LNCAP (cell line): ENCODE data around the gene COL23A1.

Source experiments
- TF ChIP-seq, protein P1 (sequence below): fragments of 450-650 bp; IDR thresholded peaks from 2 replicates; pipeline ENCODE4 v1.5.1; 2017; ENCODE audit warnings: mild to moderate bottlenecking

Gene COL23A1

DNA sequence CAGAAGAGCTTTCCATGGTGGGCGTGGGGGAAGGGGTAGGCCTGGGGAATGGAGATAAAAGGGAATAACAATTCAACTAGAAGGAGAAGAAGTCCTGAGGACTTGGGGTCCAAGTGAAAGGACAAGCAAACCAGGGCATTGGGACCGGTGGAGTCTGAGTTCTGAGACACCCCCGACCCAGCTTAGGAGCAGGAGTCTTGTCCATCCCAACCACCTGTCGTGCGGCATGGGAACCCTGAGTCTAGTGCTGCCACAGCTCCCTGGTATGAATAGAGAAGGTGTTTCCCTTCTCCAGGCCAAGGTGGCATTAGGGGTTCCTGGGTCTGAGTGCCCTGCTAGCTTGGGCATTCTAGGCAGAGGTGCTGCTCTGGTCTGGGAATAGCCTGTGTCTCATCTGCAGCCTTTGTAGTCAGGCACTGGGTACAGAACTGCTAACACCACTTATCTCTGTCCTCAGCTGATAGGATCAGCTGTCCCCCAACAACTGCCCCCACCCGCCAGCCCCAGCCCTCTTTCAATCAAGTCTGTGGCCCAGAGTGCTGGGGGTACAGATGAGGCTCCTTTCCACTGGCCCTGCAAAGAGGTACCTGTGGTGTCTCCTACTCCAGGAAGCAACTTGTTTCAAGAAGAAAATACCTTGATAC, 375.9 kb downstream of the COL23A1 start:
- TF ChIP-seq, protein P1, sequence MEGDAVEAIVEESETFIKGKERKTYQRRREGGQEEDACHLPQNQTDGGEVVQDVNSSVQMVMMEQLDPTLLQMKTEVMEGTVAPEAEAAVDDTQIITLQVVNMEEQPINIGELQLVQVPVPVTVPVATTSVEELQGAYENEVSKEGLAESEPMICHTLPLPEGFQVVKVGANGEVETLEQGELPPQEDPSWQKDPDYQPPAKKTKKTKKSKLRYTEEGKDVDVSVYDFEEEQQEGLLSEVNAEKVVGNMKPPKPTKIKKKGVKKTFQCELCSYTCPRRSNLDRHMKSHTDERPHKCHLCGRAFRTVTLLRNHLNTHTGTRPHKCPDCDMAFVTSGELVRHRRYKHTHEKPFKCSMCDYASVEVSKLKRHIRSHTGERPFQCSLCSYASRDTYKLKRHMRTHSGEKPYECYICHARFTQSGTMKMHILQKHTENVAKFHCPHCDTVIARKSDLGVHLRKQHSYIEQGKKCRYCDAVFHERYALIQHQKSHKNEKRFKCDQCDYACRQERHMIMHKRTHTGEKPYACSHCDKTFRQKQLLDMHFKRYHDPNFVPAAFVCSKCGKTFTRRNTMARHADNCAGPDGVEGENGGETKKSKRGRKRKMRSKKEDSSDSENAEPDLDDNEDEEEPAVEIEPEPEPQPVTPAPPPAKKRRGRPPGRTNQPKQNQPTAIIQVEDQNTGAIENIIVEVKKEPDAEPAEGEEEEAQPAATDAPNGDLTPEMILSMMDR = no peak

DNA sequence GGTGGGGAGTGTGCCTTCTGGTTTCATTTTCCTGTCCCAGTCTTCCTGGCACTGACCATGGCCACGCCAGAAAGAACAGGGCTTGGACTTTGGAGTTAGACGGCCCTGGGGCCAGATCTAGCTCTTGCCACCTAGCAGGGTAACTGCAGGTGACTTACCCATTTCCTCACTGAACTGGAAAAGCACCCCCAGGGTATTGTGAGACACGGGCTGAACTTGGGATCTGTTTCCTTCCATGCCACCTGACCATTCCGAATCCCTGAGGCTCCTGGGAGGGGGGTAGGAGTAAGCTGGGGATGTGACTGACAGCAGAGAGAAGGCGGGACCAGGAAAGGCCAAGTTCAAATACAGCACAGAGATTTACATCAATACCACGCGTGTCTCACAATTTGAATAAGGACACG, 376.4 kb downstream of the COL23A1 start:
- TF ChIP-seq, protein P1 = no peak

DNA sequence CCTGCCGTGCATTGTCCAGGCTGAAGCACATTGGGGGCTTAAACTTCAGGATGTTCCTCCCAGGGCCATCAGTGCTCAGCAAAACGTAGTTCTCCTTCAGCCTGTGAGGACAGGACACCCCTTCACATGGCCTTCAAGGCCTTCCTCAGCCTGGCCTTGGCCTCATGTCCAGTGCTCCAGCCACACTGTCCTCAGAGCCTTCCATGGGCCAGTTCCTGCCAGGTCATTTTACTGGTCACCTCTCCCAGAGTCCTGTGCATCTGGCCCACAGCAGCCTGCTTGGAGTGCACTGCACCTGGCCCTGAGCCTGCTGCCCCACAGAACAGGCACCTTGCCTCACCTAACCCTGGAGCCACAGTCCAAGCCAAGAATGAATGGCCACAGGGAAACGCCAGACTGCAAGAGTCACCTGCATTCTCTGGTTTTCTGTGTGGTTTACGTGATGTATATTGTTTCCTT, 377.2 kb downstream of the COL23A1 start:
- TF ChIP-seq, protein P1 = no peak

DNA sequence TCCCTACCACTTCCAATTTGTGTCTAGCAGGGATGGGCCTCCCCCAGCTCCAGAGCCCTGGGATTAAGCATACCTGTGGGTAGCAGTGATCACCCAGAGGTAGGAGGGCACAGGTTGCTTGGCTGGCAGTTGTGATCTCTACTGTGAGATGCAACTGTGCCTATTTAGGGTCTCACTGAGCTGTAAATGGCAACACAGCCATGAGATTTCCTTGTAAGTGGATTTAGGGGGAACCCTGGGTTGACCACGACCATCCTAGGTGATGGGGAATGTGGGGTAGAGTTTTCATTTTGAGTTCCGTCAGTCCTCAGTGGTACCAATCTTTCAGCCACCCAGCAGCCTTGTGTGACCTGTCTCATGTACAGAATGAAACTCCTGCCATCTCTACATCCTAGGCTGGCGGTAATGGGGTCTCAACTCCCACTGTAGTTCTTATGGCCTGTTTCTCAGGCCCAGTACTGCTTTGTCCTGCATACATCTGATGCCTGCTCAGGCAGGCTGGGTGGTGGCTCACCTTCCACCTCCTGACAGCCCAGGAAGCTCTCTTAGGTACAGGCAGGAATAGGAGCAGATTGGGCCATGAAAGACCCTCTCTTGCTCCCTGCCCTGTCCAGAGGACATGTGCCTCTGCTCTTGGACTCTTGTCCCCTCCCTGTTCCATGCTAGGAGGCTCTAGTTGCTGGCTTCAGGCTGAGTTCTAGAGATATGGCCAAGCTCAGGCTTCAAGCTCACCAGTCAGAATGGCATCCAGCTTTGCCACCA, 377.8 kb downstream of the COL23A1 start:
- TF ChIP-seq, protein P1 = no peak

DNA sequence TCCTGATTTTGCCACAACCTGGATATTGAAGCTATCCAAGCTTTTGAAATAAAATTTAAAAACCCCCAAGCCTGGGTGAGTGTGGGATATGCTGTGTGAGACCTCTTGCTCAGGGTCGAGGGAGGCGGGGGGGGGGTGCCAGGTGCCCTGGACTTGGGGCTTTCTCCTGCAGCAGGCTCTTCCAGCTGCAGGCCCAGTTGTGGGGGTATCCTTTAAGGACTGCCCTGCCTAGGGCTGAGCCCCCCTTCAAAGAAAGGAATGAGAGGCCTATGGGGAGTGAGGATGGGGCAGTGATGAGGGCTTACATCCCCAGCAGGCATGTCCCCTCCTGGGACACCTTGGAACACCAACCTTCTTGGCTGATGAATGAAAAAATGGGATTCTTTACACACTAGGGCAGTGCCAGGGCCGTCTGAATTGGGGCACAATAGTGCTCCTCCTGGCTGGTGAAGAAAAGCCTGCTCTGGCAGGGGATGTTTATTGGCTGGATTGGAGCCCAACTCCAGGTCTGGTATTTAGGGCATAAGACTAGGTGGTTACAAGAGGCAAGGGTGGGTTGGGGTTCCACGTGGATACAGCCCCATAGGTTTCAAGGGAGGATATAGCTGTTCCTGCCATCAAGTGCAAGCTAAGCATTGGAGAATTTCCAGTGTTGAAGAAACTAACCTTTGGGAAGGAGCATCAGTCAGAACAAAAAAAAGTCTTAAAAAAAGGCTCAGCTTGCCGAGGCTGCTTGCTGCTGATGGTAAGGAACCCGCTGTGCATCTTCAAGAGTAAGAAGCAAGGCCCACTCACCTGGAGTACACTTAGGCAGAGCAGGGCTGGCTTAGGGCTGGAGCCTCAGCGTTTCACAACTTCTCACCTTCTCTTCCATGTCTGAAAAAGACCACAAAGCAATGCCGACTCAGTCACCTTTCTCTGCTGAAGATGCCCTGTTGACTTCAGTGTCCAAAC, 378.8 kb downstream of the COL23A1 start:
- TF ChIP-seq, protein P1 = no peak

DNA sequence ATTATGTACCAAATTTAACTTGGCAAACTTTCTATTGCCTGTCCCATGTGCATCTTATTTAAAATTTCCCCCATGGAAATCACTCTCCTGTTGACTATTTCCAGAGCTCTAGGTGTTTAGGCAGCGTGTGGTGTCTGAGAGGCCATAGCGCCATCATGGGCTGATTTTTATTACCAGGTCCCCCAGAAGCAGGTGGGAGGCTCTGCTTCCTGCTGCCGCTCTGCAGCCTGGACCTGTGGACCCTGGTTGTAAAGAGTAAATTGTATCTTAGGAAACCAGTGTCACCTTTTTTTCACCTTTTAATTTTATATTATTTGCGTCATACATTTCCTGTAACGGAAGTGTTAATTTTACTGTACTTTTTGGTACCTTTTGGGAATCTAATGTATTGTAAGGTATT, 379.5 kb downstream of the COL23A1 start:
- TF ChIP-seq, protein P1 = no peak

DNA sequence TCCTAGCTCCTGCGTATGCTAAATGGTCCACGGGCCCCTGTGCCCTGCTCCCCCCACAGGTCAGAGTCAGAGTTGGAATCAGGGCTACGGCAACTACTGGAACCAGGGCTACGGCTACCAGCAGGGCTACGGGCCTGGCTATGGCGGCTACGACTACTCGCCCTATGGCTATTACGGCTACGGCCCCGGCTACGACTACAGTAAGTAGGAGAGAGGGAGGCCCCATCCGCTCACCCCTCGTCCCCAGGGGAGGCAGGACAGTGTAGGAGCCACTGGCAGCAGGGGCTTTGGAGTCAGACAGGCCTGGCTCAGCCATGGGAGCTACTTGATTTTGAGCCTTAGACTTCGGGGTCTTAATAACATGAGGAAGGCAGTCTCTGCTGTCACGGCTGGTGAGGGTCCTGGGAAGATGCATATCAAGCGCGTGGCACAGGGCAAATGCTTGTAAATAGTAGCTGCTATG, 380.1 kb downstream of the COL23A1 start:
- TF ChIP-seq, protein P1 = no peak
